Stimulated activated CD8-positive, alpha-beta memory T cell treated with anti-CD3 and anti-CD28 coated beads, Interleukin-15, amount 100 ng/mL, for 4 hours (primary cell): ENCODE measurements around the gene PRSS21.

Experiments
- DNase-seq, 2 donors: peaks; one replicate each; pipeline ENCODE4 v3.0.0-alpha.2; 2020; ENCODE audit warnings: low read depth in 2 of 2

Gene PRSS21

DNA sequence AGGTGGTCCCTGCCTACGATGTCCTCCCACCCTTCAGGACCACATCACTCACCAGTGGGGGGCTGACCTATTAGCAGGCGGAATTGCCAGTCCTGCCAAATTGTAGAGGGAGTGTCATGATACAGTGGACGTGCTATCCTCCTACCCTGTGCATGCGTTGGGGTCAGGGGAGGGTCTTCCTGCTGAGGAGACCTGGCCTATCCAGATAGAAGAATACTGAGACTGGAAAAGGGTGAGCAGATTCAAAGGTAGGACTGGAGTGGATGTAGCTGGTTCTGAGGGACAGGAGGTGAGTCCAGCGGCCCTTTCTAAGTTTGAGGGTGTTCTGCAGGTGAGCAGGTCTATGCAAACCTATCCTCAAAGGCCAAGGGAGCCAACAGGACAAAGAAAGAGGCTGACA lies 10.8 kb upstream of the PRSS21 start:
- no peak for DNase-seq

DNA sequence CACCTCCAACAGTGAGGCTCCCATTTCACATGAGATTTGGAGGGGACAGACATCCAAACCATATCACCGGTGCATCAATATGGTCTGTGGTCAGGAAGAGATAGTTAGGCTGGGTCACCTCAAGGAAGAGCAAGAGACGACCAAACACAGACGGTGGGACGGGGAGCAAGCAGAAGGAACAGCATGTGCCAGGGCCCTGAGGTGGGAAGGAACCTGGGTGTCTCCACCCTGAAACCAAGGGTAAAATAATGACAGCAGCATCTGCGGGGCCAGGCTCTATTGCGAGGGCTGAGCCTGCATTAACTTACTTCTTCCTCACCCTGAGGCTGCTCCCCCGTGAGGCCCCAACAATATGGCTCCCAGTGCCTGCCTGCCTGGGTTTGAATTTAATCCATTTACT lies 8.9 kb upstream of the PRSS21 start:
- no peak for DNase-seq

DNA sequence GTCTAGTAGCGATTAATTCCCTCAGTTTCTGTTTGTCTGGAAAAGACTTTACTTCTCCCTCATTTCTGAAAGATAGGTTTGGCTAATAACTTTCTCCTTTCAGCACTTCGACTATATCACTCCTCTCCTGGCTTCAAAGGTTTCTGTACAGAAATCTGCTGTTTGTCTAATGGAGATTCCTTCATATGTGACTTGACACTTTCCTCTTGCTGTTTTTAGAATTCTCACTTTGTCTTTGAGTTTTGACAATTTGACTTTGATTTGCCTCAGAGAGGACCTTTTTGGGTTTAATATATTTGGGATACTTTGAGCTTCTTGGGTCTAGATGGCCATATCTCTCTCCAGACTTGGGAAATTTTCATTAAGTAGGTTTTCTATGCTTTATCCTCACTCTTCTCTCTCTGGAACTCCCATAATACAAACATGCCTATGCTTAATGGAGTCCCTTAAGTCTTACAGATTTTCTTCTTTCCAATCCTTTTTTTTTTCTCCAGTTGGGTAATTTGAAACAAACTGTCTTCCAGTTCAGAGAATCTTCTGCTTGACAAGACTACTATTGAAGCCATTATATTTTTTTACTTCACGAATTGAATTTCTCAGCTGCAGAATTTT lies 7.8 kb upstream of the PRSS21 start:
- no peak for DNase-seq

GRCh38 chr16:2810651-2811050 lies 6.4 kb upstream of the PRSS21 start:
- DNase-seq, result no peak

DNA sequence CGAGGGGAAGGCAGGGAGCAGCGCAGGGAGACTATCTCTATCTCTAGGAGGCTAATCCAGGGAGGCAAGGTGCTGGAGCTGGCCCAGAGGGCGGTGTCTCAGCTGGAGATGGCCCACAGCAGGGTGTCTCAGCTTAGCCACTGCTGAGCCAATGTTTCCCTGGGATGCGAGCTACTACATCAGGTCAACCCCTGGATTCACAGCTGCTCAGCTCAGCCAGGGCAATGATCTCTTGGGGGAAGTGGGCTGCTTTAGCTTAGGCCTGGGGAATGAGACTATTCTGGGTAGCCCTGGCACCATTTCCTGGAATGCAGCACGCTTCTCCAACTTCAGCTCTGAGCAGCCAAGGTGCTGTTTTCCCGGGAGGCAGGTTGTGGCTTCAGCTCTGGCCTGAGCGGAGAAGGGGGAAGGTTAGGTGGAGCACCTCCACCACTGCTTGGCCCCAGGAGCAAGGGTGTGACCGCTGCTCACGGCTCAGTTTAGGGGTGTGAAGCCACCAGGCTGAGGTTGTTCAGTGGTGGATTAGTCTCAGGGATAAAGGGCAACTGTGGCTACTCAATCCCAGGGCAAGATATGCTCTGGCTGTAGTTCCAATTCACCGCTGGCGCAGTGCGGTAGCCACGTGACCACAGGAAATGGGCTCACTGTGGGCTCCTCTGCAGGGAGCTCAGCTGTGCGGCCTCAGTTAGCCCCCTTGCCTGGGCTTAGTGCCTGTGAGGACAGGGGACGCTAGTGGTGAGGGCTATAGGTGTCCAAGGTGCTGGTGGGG lies 5.2 kb upstream of the PRSS21 start:
- no peak for DNase-seq

- no peak for DNase-seq
Measured at GRCh38 chr16:2813771-2814221, 3.2 kb upstream of the PRSS21 start.

DNA sequence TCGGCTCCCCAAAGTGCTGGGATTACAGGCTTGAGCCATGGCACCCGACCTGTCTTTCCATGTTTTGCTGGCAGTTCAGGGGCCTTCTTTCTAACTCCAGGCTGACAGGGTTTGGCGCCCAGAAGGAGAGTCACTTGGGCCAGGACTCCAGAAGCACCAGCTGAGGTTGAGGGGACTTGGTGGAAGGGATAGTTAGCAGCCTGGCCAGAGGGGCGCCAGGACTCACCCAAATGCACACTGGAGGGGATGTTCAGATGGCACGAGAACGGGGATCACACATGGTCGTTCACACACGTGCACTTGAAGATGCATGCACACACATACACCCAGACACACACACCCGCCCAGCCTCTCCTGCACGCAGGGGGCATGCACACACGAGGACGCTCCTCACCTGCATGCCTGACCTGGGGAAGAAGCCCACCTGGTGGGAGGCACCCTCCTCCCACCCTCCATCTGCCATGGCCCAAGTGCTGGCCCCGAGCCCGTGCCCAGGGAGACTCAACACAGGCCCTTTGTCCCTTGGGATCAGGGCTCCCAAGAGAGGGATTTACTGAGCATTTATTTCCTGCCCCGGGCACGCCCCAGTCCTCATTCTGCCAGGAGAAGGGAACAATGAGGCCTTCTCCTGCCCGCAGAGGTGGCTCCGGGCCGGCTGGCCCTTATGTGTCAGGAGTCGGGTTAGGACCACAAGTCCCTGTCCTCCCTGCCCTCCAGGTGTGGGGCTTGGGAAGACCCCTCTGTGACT lies 2.3 kb upstream of the PRSS21 start:
- no peak for DNase-seq

DNA sequence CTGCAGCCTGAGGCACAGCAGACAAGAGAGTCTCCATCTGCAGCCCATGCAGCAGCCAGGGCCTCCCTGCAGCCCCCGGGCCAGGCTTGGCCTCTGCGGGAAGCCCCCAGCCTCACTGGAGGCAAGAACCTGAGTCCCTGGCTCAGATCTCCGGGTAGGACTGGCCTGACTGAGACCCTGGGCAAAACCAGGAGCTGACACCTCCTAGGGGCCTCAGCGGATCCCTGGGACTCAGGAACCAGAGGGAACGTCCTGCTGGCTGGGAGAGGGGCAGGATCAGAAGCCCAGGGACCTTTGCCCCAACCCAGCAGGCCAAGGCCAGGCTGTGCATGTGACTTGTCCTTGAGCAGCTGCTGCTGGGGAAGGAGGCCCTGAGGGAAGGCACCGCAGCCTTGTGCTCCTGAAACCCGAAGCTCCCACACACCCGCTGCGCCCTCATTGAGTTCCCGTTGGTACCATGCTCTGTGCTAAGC lies 1.7 kb upstream of the PRSS21 start:
- no peak for DNase-seq

DNA sequence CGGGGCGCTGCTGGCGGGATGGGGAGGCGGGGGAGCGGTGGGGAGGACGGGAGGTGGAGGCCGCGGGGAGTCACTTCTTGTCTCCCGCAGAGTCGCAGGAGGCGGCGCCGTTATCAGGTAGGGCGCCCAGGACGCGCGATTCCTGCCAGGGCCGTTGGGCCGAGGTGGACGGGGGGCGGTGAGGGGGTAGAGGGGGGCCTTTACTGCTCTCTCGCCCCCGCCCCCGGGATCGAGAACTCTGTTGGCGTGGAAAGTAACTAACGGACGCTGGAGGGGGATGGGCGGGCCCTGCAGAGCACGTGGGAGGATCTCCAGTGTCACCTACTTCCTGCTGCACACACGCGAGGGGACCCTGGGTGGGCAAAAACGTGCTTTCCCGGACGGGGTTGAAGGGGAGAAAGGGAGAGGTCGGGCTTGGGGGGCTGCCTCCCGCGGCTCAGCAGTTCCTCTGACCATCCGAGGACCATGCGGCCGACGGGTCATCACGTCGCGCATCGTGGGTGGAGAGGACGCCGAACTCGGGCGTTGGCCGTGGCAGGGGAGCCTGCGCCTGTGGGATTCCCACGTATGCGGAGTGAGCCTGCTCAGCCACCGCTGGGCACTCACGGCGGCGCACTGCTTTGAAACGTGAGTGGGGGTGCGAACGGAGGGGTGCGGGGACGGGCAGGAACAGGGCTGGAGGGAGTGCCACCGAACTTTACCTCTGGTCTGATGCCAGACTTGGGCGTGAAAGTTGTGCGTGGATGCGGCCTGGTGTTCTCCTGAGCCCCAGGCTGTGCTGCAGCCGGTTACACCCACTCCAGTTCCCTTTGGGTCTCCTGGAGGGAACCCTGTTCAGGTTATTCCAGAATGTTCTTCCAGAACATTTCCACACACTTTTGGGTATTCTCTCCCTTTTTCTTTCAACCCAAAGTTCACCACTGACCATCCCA lies 569 bp downstream of the PRSS21 start:
- no peak for DNase-seq

GRCh38 chr16:2818272-2818876 lies 1.3 kb downstream of the PRSS21 start:
- DNase-seq, result no peak

- DNase-seq, result no peak
Measured at GRCh38 chr16:2819179-2819938, 2.3 kb downstream of the PRSS21 start.

DNA sequence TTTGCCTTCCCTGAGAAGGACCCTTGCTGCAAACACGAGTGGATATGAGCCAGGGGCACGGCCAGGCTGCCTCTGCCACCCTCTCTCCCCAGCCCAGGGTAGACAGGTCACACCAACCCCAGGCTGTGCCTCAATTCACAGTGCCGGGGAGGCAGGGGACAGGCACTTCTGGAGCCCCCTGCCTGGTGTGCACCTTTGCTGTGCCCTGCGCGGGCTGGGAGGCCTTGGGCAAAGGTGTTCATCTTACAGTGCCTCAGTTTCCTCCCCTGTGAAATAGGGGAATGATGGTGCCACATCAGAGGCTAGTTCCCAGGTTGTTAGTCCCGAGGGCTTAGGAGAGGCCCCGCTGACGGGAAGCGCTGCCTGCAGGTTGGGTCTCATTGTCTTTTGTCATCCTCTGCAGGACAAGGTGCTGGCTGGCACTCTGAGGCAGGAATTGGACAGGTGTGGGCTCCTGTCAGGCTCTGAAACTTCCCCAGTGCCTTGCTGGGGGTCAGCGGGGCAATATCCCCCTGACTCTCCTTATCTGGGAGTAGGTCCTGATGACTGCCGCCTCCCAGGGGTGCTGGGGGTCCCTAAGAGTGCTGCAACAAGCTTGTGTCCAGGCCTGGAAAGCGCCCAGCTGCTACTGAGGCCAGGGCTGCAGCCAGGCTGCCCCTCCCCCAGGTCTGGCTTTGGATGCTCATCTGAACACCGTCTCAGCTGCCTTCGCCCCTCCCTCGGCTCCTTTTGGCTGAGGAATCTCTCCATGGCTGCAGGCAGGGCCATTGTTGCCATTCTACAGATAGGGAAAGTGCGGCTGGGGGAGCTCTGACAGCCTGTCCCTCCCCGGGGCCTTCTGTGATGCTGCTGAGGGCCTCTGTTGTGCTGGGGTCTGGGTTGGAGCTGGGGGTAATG lies 3.1 kb downstream of the PRSS21 start:
- no peak for DNase-seq

GRCh38 chr16:2820836-2821486 lies 3.9 kb downstream of the PRSS21 start:
- no peak for DNase-seq

DNA sequence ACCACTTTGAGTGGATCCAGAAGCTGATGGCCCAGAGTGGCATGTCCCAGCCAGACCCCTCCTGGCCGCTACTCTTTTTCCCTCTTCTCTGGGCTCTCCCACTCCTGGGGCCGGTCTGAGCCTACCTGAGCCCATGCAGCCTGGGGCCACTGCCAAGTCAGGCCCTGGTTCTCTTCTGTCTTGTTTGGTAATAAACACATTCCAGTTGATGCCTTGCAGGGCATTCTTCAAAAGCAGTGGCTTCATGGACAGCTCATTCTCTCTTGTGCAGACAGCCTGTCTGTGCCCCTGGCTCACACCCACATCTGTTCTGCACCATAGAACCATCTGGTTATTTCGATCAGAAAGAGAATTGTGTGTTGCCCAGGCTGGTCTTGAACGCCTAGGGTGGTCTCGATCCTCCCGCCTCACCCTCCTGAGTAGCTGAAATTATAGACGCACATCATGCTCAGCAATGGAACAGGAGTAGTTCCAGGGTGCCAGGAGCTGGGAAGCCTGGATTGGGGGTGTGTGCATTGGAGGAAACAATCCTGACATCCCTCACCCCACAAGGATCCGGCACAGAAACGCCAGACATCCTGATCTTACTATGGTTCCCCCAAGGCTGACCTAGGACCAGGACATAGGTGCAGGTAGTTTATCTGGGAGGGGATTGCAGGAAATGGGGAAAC lies 4.6 kb downstream of the PRSS21 start:
- DNase-seq, result no peak

DNA sequence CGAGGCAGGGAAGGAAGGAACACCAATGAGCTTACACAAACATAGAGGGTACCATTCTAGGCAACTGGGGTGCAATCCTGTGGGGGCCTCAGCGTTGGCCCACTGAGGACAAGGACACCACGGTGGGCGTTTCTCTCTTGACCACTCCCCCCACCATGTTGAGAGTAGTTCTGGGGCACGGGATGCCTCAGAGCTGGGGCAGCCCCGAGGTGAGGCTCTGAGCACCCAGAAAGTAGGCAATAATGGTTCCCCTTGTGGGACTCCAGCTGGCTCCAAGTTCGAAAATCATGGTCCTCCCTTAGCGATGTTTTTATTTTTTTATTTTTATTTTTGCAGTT lies 5.1 kb downstream of the PRSS21 start:
- no peak for DNase-seq

DNA sequence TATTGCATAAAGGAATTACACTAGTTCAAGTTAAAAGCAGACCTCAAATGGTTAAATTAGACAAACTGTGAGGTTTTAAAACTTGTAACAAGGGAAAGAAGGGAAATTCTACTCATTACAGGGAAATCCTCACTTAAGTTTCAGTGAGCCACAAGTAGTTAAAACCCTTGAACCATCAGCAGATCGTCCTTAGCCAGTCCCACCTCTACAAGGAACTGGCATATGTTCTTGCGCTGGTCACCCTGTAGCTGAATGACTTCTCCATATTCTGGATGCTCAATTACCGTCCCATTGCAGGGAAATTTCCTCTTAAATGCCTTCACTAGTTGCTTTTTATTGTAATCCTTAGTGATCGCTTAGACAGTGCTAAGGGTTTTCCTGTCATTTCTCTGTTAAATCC lies 5.5 kb downstream of the PRSS21 start:
- no peak for DNase-seq

DNA sequence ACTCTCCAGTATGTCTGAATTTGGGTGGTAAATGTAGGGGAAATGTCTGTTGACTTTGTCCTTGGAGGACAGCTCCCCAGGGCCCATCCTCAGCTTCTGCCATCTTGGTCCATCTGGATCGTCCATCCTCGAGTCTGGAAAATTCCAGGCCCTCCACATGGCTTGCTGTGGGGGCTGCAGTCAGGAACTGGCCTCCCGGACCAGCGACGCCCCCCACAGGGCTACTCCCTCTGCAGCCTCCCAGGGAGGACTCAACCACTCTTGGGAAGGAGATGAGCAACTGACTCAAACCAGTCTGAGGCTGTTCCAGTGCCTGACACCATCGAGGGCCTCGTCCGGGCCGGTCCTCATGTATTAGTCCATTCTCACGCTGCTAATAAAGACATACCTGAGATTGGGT lies 7.6 kb downstream of the PRSS21 start:
- DNase-seq, result no peak

DNA sequence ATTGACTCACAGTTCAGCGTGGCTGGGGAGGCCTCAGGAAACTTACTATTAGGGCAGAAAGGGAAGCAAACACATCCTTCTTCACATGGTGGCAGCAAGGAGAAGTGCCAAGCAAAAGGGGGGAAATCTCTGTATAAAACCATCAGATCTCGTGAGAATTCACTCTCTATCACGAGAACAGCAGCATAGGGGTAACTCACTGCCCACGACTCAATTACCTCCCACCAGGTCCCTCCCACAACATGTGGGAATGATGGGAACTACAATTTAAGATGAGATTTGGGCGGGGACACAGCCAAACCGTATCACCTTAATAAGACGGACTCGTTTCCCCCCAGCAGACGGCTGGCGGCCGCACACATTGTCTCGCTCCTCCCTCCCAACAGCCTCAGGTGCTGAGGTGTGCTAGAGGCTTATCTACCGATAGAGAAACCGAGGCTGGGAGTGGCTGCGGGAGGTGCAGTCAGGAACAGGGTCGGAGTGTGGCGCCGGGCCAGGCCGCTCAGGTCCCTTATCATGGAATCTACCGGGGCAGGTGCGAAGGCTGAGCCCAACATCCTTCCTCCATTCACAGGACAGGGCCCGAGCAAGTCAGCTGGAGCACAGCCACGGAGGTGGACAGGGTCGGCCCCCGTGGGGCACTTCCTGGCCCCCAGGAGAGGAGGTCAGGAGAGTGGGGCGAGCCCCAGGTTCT lies 8.2 kb downstream of the PRSS21 start:
- DNase-seq, result no peak
